Stimulated activated CD8-positive, alpha-beta memory T cell treated with anti-CD3 and anti-CD28 coated beads, Interleukin-2, amount 100 ng/mL, for 48 hours (primary cell): Measurements from ENCODE around the gene IGBP1.
A peak's percentile ranks its signal among the peaks of the same experiment; 100 is the strongest.
"Not testable (repeated sequence)": the region's sequence is repeated elsewhere in the genome, so short reads cannot be mapped to it uniquely, and the experiment has no call there.

Source experiments
- DNase-seq, 2 donors: peaks; one replicate each; pipeline ENCODE4 v3.0.0-alpha.2; 2020; ENCODE audit warnings: low read depth in 2 of 2

IGBP1 gene

DNA sequence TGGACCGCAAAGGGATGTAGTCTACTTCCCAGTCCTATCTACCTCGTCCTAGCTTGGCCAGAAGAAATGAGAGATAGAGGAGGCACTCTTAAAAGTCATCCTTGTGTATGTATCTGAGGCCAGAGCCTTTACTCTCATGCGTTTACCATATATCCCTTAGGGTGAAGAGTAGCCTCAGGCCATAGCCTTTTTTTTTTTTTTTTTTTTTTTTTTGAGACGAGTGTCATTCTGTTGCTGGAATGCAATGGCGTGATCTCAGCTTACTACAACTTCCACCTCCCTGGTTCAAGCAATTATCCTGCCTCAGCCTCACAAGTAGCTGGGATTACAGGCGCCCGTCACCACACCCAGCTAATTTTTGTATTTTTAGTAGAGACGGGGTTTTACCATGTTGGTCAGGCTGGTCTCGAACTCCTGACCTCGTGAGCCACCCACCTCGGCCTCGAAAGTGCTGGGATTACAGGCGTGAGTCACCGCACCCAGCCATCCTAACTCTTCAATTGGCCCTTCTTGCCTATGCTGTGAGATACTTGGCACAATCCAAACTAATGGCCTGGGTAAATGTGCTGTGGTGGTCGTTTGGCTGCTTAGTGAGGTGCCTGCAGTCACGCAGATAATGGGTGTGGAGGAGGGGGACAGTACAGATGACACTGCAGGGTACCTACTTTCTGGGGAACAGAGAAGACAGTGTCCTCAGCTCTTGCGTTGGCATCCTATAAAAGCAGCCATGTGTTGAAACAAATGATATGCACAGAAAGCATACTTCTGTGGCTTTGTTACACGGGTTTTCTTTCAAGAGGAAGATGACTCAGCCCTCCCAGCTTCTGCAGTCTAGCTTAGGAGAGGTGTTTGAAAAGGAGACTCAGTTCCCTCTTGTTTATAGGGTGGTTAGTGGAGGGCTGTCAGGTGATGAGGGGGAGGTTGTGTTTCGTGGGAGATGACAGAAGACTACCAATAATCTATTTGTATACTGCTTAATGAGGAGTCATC, 33.6 kb downstream of the IGBP1 start:
- DNase-seq, result no peak

DNA sequence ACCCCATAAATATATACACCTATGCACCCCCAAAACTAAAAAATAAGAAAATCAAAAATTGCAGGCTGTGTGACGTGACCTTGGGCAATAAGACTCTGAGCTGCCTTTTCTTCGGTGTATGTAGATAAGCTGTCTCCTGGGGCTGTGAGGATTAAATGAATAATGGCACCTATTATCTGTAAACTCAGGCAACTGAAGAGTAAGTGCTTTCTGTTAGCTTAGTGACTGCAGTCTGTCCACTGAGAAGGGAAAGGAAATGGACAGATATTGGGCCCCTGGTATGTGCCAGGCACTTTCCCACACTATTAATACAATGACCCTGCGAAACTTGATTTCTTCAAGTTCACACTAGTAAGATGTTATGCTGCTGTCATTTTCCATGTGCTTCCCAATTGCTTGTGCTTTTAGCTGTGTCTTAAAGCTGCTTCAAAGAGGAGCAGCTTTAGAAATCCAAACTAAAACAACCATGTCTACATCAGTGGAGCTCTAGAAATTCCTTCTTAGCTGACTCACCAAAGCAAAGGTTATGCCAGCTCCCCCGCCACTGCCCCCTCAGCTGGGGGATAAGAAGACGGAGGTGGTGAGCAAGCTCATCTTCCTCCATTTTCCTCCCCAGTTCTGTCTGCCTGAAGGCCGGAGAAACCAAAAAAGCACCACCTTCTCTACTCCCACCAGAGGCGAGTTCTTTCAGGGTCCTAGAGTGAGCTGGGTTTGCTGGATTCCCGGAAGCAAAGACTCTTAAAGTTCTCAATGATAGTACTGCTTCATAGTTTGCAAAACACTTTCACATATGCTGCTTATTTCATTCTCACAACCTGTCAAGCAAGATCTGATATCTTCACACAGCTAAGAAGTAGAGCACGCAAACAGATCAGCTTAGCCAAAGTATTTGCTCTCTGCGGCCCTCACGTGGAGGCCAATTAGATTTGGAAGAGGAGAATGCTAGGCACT, 35.3 kb downstream of the IGBP1 start:
- no peak for DNase-seq

DNA sequence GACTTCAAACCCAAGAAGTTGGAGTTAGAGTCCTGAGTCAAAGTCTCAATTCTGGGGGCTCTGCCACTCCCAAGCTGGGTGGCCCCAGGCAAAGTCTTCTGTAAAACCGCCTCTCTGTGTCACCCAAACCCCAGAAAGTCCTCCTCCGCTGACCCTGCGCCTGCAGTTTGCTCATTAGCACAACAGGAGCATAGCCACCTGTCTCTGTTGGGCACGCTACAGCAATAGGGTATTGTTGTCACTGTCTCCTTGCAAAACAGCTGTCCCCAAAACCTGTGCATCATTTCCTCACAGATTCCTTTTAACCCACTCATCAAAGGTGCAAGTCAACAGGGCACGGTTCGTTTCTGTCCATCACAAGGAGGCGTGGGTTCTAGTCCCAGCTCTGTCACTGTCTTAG, 36.0 kb downstream of the IGBP1 start:
- DNase-seq, result no peak

DNA sequence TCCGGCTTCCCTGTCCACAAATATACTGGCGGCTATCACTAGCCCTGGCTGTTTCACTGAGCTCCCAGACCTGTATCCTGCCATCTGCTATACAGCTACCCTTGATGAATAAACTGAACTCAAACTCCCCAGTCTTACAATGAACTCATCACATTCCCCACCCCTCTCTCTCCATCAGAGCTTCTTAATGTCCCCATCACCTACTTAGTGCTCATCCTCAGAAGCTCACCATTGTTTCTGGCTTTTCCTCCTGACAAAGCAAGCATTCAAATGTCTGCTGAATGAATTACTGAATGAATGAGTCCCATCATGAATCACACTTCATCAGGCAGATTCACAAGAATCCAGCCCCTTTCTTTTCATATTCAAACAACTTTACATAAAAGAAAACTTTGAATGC, 38.4 kb downstream of the IGBP1 start:
- no peak for DNase-seq

DNA sequence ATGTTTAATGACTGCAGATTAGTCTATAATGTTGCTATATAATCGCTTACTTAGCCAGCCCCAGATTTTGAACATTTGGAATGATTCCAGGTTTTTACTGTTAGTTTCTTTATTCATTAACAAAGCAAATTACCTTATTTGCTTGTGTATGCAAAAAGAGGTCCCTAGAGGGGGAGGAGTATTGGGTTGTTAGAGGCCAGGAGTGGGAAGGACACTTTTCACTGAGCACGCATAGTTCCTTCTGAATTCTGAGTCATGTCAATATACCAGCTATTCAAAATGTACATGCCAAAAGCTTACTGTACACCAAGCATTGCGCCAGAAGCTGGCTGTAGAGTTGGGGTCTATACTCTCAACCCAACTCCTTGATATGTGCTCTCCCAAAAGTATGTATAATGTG, 39.0 kb downstream of the IGBP1 start:
- no peak for DNase-seq

DNA sequence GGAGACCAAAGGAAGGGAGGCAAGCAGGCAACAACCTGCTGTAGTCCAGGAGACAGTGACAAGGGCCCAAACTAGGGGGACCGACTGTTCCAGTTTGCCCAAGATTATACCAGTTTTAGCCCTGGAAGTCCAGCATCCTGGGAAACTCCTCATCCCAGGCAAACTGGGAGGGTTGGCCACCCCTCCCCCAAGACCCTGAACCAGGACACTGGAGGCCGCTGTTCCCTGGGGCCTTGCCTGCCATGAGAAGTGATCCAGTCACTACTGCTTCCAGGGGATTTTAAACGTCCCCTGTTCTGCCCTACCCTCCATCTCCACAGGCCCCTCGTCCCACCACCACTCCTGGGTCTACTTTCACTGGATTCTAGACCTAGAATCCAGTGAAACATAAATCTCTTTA, 39.7 kb downstream of the IGBP1 start:
- no peak for DNase-seq

DNA sequence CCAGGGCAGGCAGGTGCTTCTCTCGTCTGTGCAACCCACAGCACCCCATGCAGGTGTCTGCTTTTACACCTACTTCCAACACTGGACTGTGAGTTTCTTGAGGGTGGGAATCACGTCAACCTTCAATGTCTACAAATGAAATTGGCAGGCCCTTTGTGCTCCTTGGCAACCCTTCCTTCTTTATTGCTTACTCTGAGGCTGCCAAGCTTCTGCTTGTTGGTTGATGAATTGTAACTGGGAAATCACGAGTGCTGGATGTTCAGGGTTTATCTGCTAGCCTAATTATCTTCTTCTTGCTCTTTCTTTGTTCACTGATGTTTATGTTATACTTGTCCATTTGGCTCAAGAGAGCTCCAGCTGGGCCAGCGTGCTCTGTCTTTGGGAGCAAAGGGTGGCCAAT, 41.5 kb downstream of the IGBP1 start:
- no peak for DNase-seq

DNA sequence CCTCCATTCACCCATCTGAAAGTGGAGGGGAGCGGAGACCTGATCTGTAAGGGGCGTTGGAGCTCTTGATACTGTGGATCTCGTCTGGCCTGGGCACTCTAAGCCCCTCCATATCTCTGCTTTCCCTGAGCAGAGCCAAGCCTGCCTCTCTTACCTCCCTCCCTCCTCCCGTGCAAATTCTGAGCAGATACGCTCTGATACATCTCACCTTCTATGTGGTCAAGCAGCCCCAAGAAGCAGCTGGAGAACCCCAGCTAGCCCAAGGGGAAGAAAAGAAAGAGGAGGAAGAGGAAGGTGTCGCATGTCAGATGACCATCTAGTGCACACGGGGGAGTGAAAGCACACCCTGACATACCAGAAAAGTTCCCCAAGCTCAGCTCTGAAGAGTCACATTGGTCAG, 42.1 kb downstream of the IGBP1 start:
- DNase-seq, result no peak

DNA sequence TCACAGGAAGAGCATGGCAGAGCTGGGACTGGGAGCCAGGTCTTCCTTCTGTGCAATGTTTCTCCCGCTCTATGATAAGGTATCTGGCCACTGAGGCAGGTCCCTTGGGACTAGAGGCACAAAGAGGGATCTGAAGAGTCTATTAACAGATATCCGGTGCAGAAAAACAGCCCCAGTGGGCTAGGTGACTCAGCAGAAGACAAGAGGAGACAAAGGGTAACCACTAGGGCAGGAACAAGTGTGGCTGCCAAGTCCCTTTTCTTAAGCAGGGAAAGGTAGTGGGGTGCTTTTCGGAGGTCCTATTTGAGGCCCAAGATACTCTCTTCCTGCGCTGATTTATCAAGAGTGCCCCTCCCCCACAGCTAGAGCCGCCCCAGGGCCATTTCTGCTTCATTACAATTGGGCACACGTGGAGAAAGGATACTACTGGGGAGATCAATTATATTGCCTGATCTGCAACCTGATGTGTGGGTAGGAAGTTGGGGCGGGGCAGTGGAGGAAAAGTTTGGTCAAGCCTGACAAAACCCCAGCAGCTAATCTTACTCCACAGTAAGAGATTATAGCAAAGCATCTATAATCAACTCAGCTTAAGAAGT, 43.8 kb downstream of the IGBP1 start, which contains the start of gene DGAT2L6:
TSS of gene DGAT2L6 (plus strand) at position 546 of the 596 bp plus-strand sequence. CDS start 100 bp downstream, outside the sequence.
- no peak for DNase-seq

DNA sequence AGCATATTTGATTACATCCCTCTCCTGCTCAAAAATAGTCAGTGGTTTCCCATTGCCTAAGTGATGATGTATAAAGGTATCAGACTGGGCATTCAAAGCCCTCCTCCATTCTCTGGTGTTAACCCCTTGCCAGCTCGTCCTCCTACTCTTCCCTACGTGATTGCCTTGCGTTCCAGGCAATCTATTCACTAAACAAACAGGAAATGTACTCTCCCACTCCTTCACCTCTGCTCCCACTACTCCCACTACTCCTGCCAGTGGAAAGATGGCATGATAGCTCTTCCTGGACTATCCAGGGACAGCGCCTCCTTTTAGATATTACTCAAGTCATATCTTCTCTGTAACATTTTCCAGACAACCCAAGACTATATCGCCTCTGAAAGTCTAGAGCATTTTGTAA, 49.8 kb downstream of the IGBP1 start:
- DNase-seq, result no peak

DNA sequence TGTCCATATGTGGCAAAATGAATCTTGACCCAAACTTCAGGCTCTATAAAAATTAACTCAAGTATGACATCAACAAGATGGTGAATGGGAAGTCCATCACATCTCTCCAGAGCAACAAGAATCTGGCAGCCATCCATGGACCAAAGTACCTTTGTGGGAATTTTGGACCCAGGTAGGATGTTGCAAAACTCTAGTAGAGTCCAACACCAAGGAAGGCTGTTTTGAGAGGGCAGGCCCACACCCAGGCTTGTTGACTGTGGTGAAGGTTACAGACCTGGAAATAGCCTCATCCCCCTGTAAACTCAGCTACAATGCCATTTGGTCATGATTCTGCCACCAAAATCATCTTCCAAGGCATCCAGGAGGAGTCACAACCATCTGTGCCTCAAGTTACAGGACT, 57.0 kb downstream of the IGBP1 start:
- no peak for DNase-seq

DNA sequence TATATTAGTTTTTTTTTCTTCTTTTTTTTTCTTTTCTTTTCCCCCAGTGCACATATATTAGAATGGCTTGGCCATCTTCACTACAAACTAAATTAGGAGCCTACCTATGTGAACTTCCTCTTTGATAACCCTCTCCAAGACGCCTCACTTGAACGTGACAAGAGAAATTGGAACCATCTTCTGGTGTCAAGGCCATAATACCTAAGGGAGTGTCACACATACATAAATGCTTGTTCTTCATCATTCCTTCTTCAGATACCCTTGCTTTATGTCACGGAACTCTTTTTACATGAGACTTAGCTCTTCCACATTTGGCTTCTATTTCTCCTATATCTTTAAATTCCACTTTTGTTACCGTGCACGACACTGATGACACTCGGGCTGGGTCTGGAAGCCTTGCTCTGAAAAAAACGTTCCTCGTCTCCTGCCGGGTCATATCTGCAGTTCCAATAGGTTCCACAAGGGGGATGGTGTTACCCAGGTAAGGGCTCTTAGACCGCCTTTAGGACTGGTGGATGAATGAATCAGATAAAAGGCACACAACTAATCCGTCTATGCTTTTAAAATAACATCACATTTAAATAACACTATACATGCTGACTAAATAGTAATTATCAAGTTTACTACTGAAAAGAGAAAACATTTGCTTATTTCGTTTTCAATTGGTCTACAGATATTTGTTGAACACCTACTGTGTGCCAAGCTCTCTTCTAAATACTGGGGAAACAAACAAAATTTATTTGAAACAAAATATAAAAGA, 63.9 kb downstream of the IGBP1 start:
- DNase-seq, result peak; percentile 37 to 41

DNA sequence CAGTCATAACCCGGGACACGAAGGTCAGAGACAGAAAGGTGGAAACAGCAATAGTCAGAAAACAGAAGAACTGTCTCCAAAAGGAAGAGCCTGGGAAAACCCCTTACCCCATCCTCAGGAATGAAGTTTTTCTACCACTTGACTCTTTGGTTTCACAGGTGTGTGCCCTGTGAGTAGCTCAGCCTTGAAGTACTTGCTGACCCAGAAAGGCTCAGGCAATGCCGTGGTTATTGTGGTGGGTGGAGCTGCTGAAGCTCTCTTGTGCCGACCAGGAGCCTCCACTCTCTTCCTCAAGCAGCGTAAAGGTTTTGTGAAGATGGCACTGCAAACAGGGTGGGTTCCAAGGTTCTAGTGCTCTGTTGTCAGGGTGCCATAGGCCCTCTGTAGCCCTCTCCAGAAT, 68.5 kb downstream of the IGBP1 start:
- no peak for DNase-seq

DNA sequence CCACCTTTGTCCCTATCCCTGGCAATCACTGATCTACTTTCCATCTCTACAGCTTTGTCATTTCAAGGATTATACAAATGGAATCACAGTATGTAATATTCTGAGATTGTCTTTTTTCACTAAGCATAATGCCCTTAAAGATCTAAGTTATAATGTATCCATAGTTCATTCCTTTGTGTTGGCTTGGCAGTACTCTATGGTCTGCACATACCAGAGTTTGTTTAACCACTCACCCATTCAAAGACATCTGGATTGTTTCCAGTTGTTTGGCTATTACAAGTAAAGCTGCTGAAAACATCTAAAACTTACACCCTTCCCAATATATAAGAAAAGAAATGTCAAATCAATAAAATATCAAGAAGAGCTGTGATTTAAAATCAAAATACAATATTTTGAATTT, 75.2 kb downstream of the IGBP1 start:
- no peak for DNase-seq

DNA sequence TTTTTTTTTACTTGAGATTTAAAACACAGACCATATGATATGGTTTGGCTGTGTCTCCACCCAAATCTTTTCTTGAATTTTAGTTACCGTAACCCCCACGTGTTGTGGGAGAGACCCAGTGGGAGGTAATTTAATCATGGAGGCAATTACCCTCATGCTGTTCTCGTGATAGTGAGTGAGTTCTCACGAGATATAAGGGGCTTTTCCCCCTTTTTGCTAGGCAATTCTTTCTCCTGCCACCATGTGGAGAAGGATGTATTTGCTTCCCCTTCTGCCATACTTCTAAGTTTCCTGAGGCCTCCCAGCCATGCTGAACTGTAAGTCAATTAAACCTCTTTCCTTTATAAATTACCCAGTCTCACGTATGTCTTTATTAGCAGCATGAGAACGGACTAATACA, 76.3 kb downstream of the IGBP1 start:
- DNase-seq, result not testable (repeated sequence)
